GM12878 (cell line): ENCODE measurements around the gene SLC17A8. TPM values are rescaled to one million over a fixed set of nuclear protein-coding genes. Genes with fewer than 3 reads are reported as not detected.

Experiments used
- ATAC-seq: fragments of 200-7000 bp; cut with Tn5 transposase; 3 replicates; pipeline ENCODE4 v1.9.1; 2020; ENCODE audit warnings: mild to moderate bottlenecking, moderate library complexity
- BruUV-seq: library from RNA; stranded (reverse); fragments of 400-500 nt; replicated peaks from 2 replicates; lab custom pipeline; 2021; lab: Mats Ljungman, UMichigan
- CTCF ChIA-PET: fragments of 300-600 bp; sonication (Branson Sonifier 250); formaldehyde crosslinking; extraction: SDS; loops from one replicate; lab custom pipeline; 2021; ENCODE audit warnings: inconsistent platforms; lab: Yijun Ruan, JAX
- POLR2A ChIA-PET: fragments of 350-600 bp; formaldehyde crosslinking; extraction: SDS; loops from one replicate; lab custom pipeline; 2021; ENCODE audit warnings: inconsistent platforms; lab: Charles Lee
- RAD21 ChIA-PET: fragments of 300-600 bp; sonication (Branson Sonifier 250); formaldehyde crosslinking; loops from one replicate; lab custom pipeline; 2023; ENCODE audit warnings: antibody characterized with exemption; ENCODE audit not compliant: unreplicated experiment; lab: Charles Lee
- SMC1A ChIA-PET: fragments of 300-600 bp; sonication (Branson Sonifier 250); formaldehyde crosslinking; loops from one replicate; lab custom pipeline; 2023; ENCODE audit not compliant: unreplicated experiment, uncharacterized antibody; lab: Charles Lee
- DNase-seq: peaks from one replicate; pipeline ENCODE4 v3.0.0-alpha.2; 2011; ENCODE audit warnings: low read depth, low spot score
- FAIRE-seq: peaks from 3 replicates; lab custom pipeline; 2011; peaks lifted over from hg19 to GRCh38; lab: Jason Lieb, UNC
- H2AFZ ChIP-seq: 2 replicates; pipeline ENCODE4 v1.6.0; 2011; ENCODE audit warnings: low read depth, low read length, control low read depth; ENCODE audit not compliant: control insufficient read depth
- H3K27ac ChIP-seq: 2 replicates; pipeline ENCODE4 v1.5.1; 2011; ENCODE audit warnings: control low read depth; ENCODE audit not compliant: control insufficient read depth, insufficient read depth
- H3K27me3 ChIP-seq, 2 experiments: replicated peaks in 1 of 2; 2 replicates each; pipeline versions ENCODE4 v1.6.0 to v1.6.1; 2011; ENCODE audit warnings: low read length in 1 of 2; ENCODE audit not compliant: control insufficient read depth in 2 of 2, insufficient read depth in 2 of 2
- H3K36me3 ChIP-seq, 2 experiments: 2 replicates each; pipeline ENCODE4 v1.5.1; 2011; ENCODE audit warnings: low read length in 1 of 2; ENCODE audit not compliant: control insufficient read depth in 2 of 2, insufficient read depth in 2 of 2
- H3K4me1 ChIP-seq: 2 replicates; pipeline ENCODE4 v1.6.1; 2011; ENCODE audit warnings: mild to moderate bottlenecking, low read length, moderate library complexity, mixed read lengths; ENCODE audit not compliant: control insufficient read depth, insufficient read depth
- H3K4me2 ChIP-seq: 2 replicates; pipeline ENCODE4 v1.6.0; 2011; ENCODE audit warnings: control low read depth; ENCODE audit not compliant: control insufficient read depth, insufficient read depth
- H3K4me3 ChIP-seq: fragments of 200-600 bp; sonication (generic); 2 replicates; pipeline ENCODE4 v1.5.1; 2016
- H3K79me2 ChIP-seq: 2 replicates; pipeline ENCODE4 v1.6.0; 2011; ENCODE audit warnings: low read length; ENCODE audit not compliant: control insufficient read depth, insufficient read depth
- H3K9ac ChIP-seq: 2 replicates; pipeline ENCODE4 v1.8.0; 2011; ENCODE audit warnings: low read length, control low read depth, mixed read lengths; ENCODE audit not compliant: control insufficient read depth, insufficient read depth
- H3K9me3 ChIP-seq: replicated peaks from 3 replicates; pipeline ENCODE4 v1.5.1; 2011; ENCODE audit warnings: mild to moderate bottlenecking, low read length; ENCODE audit not compliant: control insufficient read depth, insufficient read depth
- H4K20me1 ChIP-seq: 2 replicates; pipeline ENCODE4 v1.6.0; 2011; ENCODE audit not compliant: control insufficient read depth, insufficient read depth
- BCL11A ChIP-seq: IDR thresholded peaks from 2 replicates; pipeline ENCODE4 v1.6.1; 2011; ENCODE audit warnings: low read depth, low read length
- CBX3 ChIP-seq: fragments of 200-600 bp; sonication (generic); IDR thresholded peaks from 2 replicates; pipeline ENCODE4 v1.6.1; 2016; ENCODE audit warnings: low read depth, borderline replicate concordance
- CREB1 ChIP-seq: IDR thresholded peaks from 2 replicates; pipeline ENCODE4 v1.6.1; 2012; ENCODE audit warnings: low read depth, mild to moderate bottlenecking, inconsistent platforms
- FOXM1 ChIP-seq: IDR thresholded peaks from 2 replicates; pipeline ENCODE4 v1.6.1; 2012; ENCODE audit warnings: low read depth, mild to moderate bottlenecking, inconsistent platforms, low read length, moderate library complexity
- NFYA ChIP-seq: IDR thresholded peaks from 2 replicates; pipeline ENCODE4 v1.6.1; 2011; ENCODE audit warnings: low read depth, mild to moderate bottlenecking, low read length, improper control_type of control experiment, borderline replicate concordance
- NR2C1 ChIP-seq: fragments of 450-650 bp; IDR thresholded peaks from 2 replicates; pipeline ENCODE4 v1.6.1; 2017; ENCODE audit warnings: antibody characterized with exemption, mild to moderate bottlenecking, moderate library complexity
- NR2C2 ChIP-seq: IDR thresholded peaks from 2 replicates; pipeline ENCODE4 v1.6.1; 2011; ENCODE audit warnings: borderline replicate concordance, low read depth; ENCODE audit not compliant: control insufficient read depth, insufficient read length
- PAX5 ChIP-seq: IDR thresholded peaks from 2 replicates; pipeline ENCODE4 v1.6.1; 2011; ENCODE audit warnings: low read depth, low read length, borderline replicate concordance
- PKNOX1 ChIP-seq: fragments of 450-650 bp; IDR thresholded peaks from 2 replicates; pipeline ENCODE4 v1.6.1; 2016; ENCODE audit warnings: mild to moderate bottlenecking
- RAD21 ChIP-seq: IDR thresholded peaks from 2 replicates; pipeline ENCODE4 v1.6.1; 2011; ENCODE audit warnings: mild to moderate bottlenecking, low read depth, low read length, moderate library complexity; ENCODE audit not compliant: insufficient read depth
- SRF ChIP-seq, 2 experiments: IDR thresholded peaks; 2 replicates each; pipeline ENCODE4 v1.6.1; 2011; ENCODE audit warnings: low read depth in 2 of 2, low read length in 2 of 2, mild to moderate bottlenecking in 1 of 2, moderate library complexity in 1 of 2
- USF2 ChIP-seq: IDR thresholded peaks from 2 replicates; pipeline ENCODE4 v1.6.1; 2011; ENCODE audit warnings: low read depth, low read length, improper control_type of control experiment, borderline replicate concordance
- WRNIP1 ChIP-seq: IDR thresholded peaks from 2 replicates; pipeline ENCODE4 v1.6.1; 2011; ENCODE audit warnings: low read depth, low read length, improper control_type of control experiment, borderline replicate concordance
- YY1 ChIP-seq: IDR thresholded peaks from 2 replicates; pipeline ENCODE4 v1.6.1; 2011; ENCODE audit warnings: low read depth, mild to moderate bottlenecking, low read length
- in situ Hi-C: fragments of 300-500 bp; cut with MboI; formaldehyde crosslinking; loops from 9 replicates; pipeline ENCODE4 v1.14.3; 2018; ENCODE audit warnings: mixed read lengths
- intact Hi-C: fragments of 100-400 bp; cut with micrococcal nuclease; formaldehyde crosslinking; loops from one replicate; pipeline ENCODE4 v1.14.2; 2022; ENCODE audit not compliant: unreplicated experiment
- polyA plus RNA-seq, 11 experiments: library from polyadenylated mRNA; depleted of rRNA in 4 of 11; unstranded in 6 of 11; stranded (reverse) in 5 of 11; fragments of >200 nt; fragmentation: Nextera tagmentation in 4 of 11; fragmentation: Illumina TruSeq in 1 of 11; extraction: Ambion mirVana in 4 of 11; extraction: Trizol in 1 of 11; gene quantifications; 1 replicate in 1 of 11; 2 replicates in 10 of 11; pipeline versions ENCODE4 v1.2.1 to v1.2.3, GENCODE V29; 2011 to 2016; ENCODE audit warnings: inconsistent platforms in 2 of 11, missing spikeins in 2 of 11, low read depth in 1 of 11
- total RNA-seq, 4 experiments: library from RNA; depleted of rRNA in 3 of 4; stranded (reverse); fragments of >200 nt in 3 of 4; fragmentation: Illumina TruSeq in 1 of 4; extraction: Trizol in 1 of 4; gene quantifications; 2 replicates each; pipeline versions ENCODE4 v1.2.1 to v1.2.3, GENCODE V29; 2013 to 2021
- TF ChIP-seq, protein P1 (sequence below): fragments of 450-650 bp; formaldehyde crosslinking; IDR thresholded peaks from 2 replicates; pipeline ENCODE4 v1.4.0; 2020; ENCODE audit warnings: mild to moderate bottlenecking, moderate library complexity

SLC17A8 gene
- total and polyA plus RNA-seq, 10 of the 15 experiments (the other 5 are each of a cell fraction or from before 2014, with no cell fraction given): 0.18 TPM; not detected in 9

GRCh38 chr12:100324498-100324897, 32.4 kb upstream of the SLC17A8 start:
- no peak overlapping the region for H2AFZ ChIP-seq
- BruUV-seq: no TSS peak
- no peak overlapping the region for H3K27ac ChIP-seq
- H3K9ac ChIP-seq: no peak overlapping the region
- no peaks in the 10 kb centered on the region for H3K79me2 ChIP-seq
- ChIA-PET CTCF (interaction anchor here (0.8 kb wide), 1 partner anchor 11 kb away, joined by 3 read pairs; no protein-coding TSS in a partner anchor), POLR2A (no interaction called here), RAD21 (no interaction called here), SMC1A (interaction anchor here (0.5 to 3.2 kb wide), 4 partner anchors 8 to 47 kb away, joined by 3 to 9 read pairs (median 4); no protein-coding TSS in a partner anchor)
- H4K20me1 ChIP-seq: no peaks in the 10 kb centered on the region
- FAIRE-seq (no peak), ATAC-seq (peak; percentile 44; the same call in 2 of the 3 replicates), DNase-seq (no peak)
- H3K9me3 ChIP-seq: no peaks in the 10 kb centered on the region; the same call in 1 of the 3 replicates
- H3K27me3 ChIP-seq: no peaks in the 10 kb centered on the region
- H3K4me3 ChIP-seq: no peak overlapping the region
- TF ChIP-seq NFYA (no peak), RAD21 (no peak), PKNOX1 (no peak), PAX5 (no peak), FOXM1 (no peak), NR2C1 (no peak), SRF (IDR thresholded peaks at IDR 0.05; ENCODE audit: low read depth in 2 of 2, low read length in 2 of 2) (no peak), WRNIP1 (no peak), YY1 (no peak), USF2 (no peak), NR2C2 (no peak), CREB1 (no peak), BCL11A (no peak), CBX3 (no peak)
- TF ChIP-seq, protein P1, sequence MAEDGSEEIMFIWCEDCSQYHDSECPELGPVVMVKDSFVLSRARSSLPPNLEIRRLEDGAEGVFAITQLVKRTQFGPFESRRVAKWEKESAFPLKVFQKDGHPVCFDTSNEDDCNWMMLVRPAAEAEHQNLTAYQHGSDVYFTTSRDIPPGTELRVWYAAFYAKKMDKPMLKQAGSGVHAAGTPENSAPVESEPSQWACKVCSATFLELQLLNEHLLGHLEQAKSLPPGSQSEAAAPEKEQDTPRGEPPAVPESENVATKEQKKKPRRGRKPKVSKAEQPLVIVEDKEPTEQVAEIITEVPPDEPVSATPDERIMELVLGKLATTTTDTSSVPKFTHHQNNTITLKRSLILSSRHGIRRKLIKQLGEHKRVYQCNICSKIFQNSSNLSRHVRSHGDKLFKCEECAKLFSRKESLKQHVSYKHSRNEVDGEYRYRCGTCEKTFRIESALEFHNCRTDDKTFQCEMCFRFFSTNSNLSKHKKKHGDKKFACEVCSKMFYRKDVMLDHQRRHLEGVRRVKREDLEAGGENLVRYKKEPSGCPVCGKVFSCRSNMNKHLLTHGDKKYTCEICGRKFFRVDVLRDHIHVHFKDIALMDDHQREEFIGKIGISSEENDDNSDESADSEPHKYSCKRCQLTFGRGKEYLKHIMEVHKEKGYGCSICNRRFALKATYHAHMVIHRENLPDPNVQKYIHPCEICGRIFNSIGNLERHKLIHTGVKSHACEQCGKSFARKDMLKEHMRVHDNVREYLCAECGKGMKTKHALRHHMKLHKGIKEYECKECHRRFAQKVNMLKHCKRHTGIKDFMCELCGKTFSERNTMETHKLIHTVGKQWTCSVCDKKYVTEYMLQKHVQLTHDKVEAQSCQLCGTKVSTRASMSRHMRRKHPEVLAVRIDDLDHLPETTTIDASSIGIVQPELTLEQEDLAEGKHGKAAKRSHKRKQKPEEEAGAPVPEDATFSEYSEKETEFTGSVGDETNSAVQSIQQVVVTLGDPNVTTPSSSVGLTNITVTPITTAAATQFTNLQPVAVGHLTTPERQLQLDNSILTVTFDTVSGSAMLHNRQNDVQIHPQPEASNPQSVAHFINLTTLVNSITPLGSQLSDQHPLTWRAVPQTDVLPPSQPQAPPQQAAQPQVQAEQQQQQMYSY (CRISPR knock-in tag): no peak
- intact Hi-C loops (no loop called here), in situ Hi-C loops (no loop called here)
- peaks cover 4% of the 10 kb centered on the region for H3K4me1 ChIP-seq
- no peak overlapping the region for H3K4me2 ChIP-seq
- peaks cover 2 to 9% of the 10 kb centered on the region in 2 experiments; a peak in 3 of 4 replicates for H3K36me3 ChIP-seq
